OCI-LY7 (cell line): ENCODE results near the gene BSND. TPM values are rescaled to one million over a fixed set of nuclear protein-coding genes. Genes with fewer than 3 reads are reported as not detected.

Experiments
- BruUV-seq: library from RNA; stranded (reverse); fragments of 400-500 nt; replicated peaks from 2 replicates; lab custom pipeline; 2021; lab: Mats Ljungman, UMichigan
- CTCF ChIA-PET: fragments of 300-600 bp; sonication (Branson Sonifier 250); formaldehyde crosslinking; loops from one replicate; lab custom pipeline; 2022; ENCODE audit warnings: antibody characterized with exemption; ENCODE audit not compliant: unreplicated experiment; lab: Charles Lee
- POLR2A ChIA-PET: fragments of 300-600 bp; sonication (Branson Sonifier 250); formaldehyde crosslinking; loops from one replicate; lab custom pipeline; 2022; ENCODE audit warnings: antibody characterized with exemption; lab: Charles Lee
- DNase-seq: peaks from one replicate; pipeline ENCODE4 v3.0.0-alpha.2; 2015; ENCODE audit warnings: low spot score
- H2AFZ ChIP-seq: fragments of 200-600 bp; sonication (generic), shearing (Covaris generic); 2 replicates; pipeline ENCODE4 v1.6.1; 2014; ENCODE audit warnings: mild to moderate bottlenecking, antibody characterized with exemption, low read length, moderate library complexity
- H3K27ac ChIP-seq: fragments of 200-600 bp; sonication (generic); 2 replicates; pipeline ENCODE4 v1.5.1; 2014; ENCODE audit warnings: mixed run types, low read depth, mild to moderate bottlenecking, moderate library complexity, low read length, inconsistent platforms; ENCODE audit not compliant: poor library complexity, severe bottlenecking
- H3K36me3 ChIP-seq: fragments of 200-600 bp; sonication (generic); 2 replicates; pipeline ENCODE4 v1.6.1; 2014; ENCODE audit warnings: mild to moderate bottlenecking, antibody characterized with exemption, low read length, moderate library complexity, mixed read lengths; ENCODE audit not compliant: insufficient read depth
- H3K4me1 ChIP-seq: fragments of 200-600 bp; sonication (generic); 2 replicates; pipeline ENCODE4 v1.5.1; 2014; ENCODE audit warnings: mild to moderate bottlenecking, low read length; ENCODE audit not compliant: insufficient read depth, poor library complexity, severe bottlenecking
- H3K4me2 ChIP-seq: fragments of 200-600 bp; sonication (generic); 2 replicates; pipeline ENCODE4 v1.6.1; 2014; ENCODE audit warnings: mild to moderate bottlenecking, low read length
- H3K4me3 ChIP-seq: fragments of 200-600 bp; sonication (generic); 2 replicates; pipeline ENCODE4 v1.5.1; 2014; ENCODE audit warnings: mild to moderate bottlenecking, low read depth, low read length; ENCODE audit not compliant: poor library complexity, severe bottlenecking
- H3K79me2 ChIP-seq: fragments of 200-600 bp; sonication (generic); 2 replicates; pipeline ENCODE4 v1.6.1; 2016; ENCODE audit warnings: low read depth, mild to moderate bottlenecking, low read length, moderate library complexity, mixed read lengths; ENCODE audit not compliant: insufficient read depth
- H3K9me2 ChIP-seq: fragments of 200-600 bp; sonication (generic); 2 replicates; pipeline ENCODE4 v1.6.1; 2016; ENCODE audit warnings: mild to moderate bottlenecking, low read length, mixed read lengths; ENCODE audit not compliant: insufficient read depth
- H3K9me3 ChIP-seq: fragments of 200-600 bp; sonication (generic); 2 replicates; pipeline ENCODE4 v1.6.1; 2014; ENCODE audit warnings: mild to moderate bottlenecking, mixed run types, low read length, mixed read lengths
- H4K20me1 ChIP-seq: fragments of 200-600 bp; sonication (generic); 2 replicates; pipeline ENCODE4 v1.6.1; 2014; ENCODE audit warnings: mild to moderate bottlenecking, antibody characterized with exemption, low read length, moderate library complexity, mixed read lengths; ENCODE audit not compliant: insufficient read depth
- EZH2phosphoT487 ChIP-seq: fragments of 200-600 bp; sonication (generic); IDR thresholded peaks from 2 replicates; pipeline ENCODE4 v1.6.1; 2018; ENCODE audit warnings: low read depth, borderline replicate concordance, mild to moderate bottlenecking, mixed run types, antibody characterized with exemption, low read length, moderate library complexity, mixed read lengths
- intact Hi-C: fragments of 100-400 bp; cut with micrococcal nuclease; formaldehyde crosslinking; loops from one replicate; pipeline ENCODE4 v1.10.0; 2022; ENCODE audit not compliant: unreplicated experiment
- total RNA-seq, 2 experiments: library from RNA; depleted of rRNA in 1 of 2; stranded (reverse); fragments of >200 nt in 1 of 2; shearing (Covaris generic) in 1 of 2; gene quantifications; 2 replicates each; pipeline ENCODE4 v1.2.3, GENCODE V29; 2014 to 2022
- TF ChIP-seq, protein P1 (sequence below): fragments of 200-600 bp; sonication (generic); conservative IDR thresholded peaks from 2 replicates; pipeline ENCODE4 v1.5.1; 2014; ENCODE audit warnings: mild to moderate bottlenecking, antibody characterized with exemption, low read length, moderate library complexity, mixed read lengths

The BSND gene
- total RNA-seq, 2 experiments from 2014 or later, result not detected

DNA sequence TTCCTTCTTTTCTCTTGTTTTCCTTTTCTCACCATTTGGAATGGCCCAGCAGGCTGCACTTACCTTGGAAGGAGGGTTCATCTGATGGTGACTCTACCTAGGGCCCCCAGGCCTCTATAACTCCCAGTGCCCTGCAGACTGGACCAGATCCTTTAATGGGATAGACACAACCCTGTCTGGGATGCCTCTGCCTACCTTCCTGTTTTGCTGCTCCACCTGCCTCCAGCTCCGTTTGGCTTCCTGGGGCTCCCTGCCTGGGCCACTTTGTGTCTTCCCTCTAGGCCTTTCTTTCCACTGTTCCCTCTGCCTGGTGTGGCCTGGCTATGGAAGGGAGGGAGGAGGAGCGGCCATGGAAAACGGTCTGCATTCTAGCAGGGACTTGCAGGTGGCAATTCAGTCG is 48.1 kb downstream of the BSND start:
- no peak for TF ChIP-seq EZH2phosphoT487
- TF ChIP-seq, protein P1, sequence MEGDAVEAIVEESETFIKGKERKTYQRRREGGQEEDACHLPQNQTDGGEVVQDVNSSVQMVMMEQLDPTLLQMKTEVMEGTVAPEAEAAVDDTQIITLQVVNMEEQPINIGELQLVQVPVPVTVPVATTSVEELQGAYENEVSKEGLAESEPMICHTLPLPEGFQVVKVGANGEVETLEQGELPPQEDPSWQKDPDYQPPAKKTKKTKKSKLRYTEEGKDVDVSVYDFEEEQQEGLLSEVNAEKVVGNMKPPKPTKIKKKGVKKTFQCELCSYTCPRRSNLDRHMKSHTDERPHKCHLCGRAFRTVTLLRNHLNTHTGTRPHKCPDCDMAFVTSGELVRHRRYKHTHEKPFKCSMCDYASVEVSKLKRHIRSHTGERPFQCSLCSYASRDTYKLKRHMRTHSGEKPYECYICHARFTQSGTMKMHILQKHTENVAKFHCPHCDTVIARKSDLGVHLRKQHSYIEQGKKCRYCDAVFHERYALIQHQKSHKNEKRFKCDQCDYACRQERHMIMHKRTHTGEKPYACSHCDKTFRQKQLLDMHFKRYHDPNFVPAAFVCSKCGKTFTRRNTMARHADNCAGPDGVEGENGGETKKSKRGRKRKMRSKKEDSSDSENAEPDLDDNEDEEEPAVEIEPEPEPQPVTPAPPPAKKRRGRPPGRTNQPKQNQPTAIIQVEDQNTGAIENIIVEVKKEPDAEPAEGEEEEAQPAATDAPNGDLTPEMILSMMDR, result no peak
- Histone ChIP-seq H3K4me3 (no peak overlapping the region), H3K36me3 (no peaks in the 10 kb centered on the region), H3K9me2 (no peaks in the 10 kb centered on the region), H3K4me2 (no peak overlapping the region), H3K27ac (no peak overlapping the region), H3K79me2 (no peaks in the 10 kb centered on the region), H2AFZ (no peak overlapping the region), H3K9me3 (no peaks in the 10 kb centered on the region), H4K20me1 (no peaks in the 10 kb centered on the region), H3K4me1 (no peaks in the 10 kb centered on the region)
- ChIA-PET POLR2A (no interaction called here), CTCF (no interaction called here)
- intact Hi-C loops, result no loop called here
- no peak for DNase-seq
- BruUV-seq, result no TSS peak

GRCh38 chr1:55047611-55048010 is 48.9 kb downstream of the BSND start:
- Histone ChIP-seq H3K27ac (no peak overlapping the region), H3K4me1 (no peaks in the 10 kb centered on the region), H3K9me2 (no peaks in the 10 kb centered on the region), H3K9me3 (no peaks in the 10 kb centered on the region), H3K4me2 (no peak overlapping the region), H3K79me2 (no peaks in the 10 kb centered on the region), H2AFZ (no peak overlapping the region), H4K20me1 (no peaks in the 10 kb centered on the region), H3K4me3 (no peak overlapping the region), H3K36me3 (no peaks in the 10 kb centered on the region)
- TF ChIP-seq, protein P1, result no peak
- no peak for TF ChIP-seq EZH2phosphoT487
- intact Hi-C loops, result no loop called here
- ChIA-PET CTCF (no interaction called here), POLR2A (no interaction called here)
- BruUV-seq, result no TSS peak
- DNase-seq, result no peak

DNA sequence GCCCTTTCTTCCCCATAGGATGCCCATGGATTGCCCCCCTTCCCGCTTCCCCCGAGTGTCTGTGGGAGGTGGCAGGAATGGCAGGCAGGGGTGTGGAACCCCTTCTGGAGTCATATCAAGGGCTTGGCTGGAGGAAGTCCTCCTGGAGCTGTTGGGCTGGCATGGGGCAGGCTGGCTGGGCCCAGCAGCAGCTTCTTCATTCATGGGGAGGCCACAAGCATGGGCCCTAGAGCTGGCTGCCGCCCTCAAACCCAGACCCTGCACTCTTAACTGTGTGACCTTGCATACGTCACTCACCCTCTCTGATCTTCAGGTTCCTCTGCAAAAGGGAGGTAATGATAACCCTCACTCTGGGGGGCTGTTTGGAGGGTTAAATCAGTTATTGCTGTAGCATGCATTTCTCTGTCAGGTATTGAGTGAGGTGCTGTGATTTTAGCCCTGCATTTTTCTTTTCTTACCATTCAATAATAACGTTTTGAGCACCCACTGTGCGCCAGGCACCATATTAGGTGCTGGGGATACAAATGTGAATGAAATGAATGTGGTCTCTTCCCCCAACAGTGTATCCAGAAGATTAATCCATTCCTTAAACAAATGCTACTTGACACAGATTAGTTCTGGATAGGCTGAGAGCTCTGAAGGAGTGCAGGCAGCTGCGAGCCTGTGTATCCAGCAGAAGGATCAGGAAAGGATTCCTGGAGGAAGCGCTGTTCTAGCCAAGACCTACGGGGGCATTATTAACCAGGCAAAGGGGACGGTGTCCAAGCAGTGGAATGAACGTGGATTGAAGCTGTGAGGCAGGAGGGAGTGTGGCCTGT is 49.9 kb downstream of the BSND start:
- POLR2A ChIA-PET, result no interaction called here
- Histone ChIP-seq H3K27ac (no peak overlapping the region), H3K4me1 (no peaks in the 10 kb centered on the region), H4K20me1 (no peaks in the 10 kb centered on the region), H3K36me3 (no peaks in the 10 kb centered on the region), H3K4me2 (no peak overlapping the region), H3K79me2 (no peaks in the 10 kb centered on the region), H2AFZ (no peak overlapping the region), H3K9me2 (no peaks in the 10 kb centered on the region), H3K9me3 (no peaks in the 10 kb centered on the region), H3K4me3 (no peak overlapping the region)
- intact Hi-C loops, result no loop called here
- CTCF ChIA-PET, result no interaction called here
- TF ChIP-seq, protein P1, result no peak
- no peak for TF ChIP-seq EZH2phosphoT487
- no peak for DNase-seq
- BruUV-seq, result no TSS peak
